Kidney capillary endothelial cell (primary cell): ENCODE results near the gene COL6A6.

Experiments used
- DNase-seq: peaks from one replicate; pipeline ENCODE4 v3.0.0-alpha.2; 2018; ENCODE audit warnings: low spot score

COL6A6 gene

GRCh38 chr3:130516645-130517512, at the start of gene COL6A6:
COL6A6 (plus strand) TSS chr3:130517177; CDS start chr3:130560365, 43,188 bp downstream.
- DNase-seq: no peak

GRCh38 chr3:130468311-130468710, 48.7 kb upstream of the COL6A6 start:
- no peak for DNase-seq

DNA sequence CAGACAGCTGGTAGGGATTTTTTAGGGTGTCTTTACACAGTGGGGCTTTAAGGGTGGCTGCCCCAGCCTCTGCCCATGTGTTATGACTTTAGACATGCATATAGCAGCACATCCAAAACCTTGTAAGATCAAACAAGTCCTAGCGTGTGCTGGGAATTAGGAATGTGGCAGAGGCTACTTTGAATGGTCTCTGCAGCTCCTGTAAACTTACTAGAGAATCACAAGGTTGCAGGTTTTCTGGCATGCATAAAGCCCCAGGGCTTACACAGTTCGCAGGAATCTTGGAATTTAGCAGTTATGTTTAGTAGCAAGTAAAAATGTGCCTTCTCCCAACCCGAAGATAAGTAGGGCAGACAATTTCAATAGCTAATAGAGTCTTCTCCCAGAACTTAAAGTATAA, 46.9 kb upstream of the COL6A6 start:
- DNase-seq: no peak

DNA sequence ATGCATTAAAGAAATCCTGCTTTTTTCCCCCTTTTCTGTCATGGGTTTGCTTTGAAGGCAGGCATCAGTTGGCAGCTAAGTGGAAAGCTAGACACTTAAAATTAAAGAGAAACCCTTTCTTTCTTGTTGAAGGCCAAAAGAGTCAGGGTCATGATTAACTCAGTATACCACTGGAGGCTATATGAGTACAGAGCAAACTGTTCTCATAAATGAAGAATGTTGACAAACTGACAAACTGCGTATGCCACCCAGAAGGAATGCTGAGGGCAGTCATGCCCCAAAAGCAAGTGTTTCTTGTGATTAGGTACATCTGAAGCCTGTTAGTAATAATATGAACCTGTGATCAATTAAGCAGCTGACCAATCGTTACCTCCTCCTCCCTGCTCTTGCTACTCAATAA, 43.6 kb upstream of the COL6A6 start:
- DNase-seq: no peak

DNA sequence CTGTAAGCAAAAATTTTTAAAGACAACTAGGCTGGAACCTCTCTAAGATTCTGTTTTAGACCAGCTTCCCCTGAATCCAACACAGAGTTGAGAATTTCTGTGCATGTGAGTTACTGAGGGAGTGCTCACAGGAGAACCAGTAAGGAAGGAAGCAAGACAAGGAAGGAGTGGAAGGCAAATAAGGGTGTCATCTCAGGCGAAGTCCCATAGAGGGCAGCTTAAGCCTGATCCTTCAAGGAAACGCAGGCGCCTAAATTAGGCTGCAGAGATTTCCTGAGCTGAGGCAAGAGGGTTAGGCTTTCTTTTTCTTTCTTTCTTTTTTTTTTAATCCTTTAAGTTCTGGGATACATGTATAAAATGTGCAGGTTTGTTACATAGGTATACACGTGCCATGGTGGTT, 36.2 kb upstream of the COL6A6 start:
- no peak for DNase-seq

- no peak for DNase-seq
These were observed 28.7 kb upstream of the COL6A6 start for GRCh38 chr3:130488288-130488687.

DNA sequence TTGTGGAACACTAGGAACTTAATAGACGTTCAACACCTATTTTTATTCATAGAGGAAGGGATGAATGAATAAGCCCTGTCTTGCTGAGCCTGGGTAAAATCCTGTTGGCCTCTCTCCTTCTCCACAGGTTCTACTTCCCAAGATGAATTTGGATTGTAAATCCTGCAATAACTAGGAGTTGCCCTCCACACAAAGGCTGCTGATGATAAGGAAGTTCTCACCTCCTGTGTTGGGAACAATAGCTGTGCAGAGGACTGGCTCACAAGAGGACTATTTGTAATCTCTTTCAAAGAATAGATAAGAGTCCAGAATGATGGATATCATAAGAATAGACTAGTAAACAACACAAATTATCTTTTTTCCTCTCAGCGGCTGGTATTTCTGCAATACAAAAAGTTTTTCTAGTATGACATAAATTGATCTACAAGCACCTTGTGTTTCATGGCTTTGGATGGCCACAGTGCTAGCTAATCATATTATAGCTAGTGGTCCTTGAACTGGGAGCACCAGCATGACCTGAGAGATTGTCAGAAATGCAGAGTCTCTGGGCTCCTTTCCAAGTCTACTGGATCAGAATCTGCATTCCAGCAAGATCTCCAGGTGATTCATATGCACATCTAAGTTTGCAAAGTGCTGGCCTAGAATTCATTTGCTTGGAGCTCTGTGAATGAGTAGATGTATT, 28.1 kb upstream of the COL6A6 start:
- DNase-seq: no peak

- DNase-seq: no peak
These were observed 26.7 kb upstream of the COL6A6 start for GRCh38 chr3:130490241-130490640.

DNA sequence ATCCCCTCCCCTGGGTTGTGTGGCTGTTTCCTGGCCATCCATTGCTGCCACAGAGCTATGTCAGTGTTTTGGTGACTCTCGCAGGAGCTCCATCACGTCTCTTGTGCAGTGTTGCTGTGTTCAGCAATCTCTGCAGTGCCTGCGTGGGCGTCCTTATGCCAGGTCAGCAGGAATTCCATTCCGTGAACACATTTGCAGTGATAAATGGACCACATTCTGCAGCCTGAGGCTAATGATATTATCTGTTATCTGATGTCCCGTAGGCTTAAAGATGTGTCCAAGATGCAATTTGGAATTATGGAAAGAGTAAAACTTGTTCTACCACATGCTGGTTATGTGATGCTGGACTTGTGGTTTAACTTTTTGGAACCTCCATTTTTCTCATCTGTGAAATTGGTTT, 25.5 kb upstream of the COL6A6 start:
- DNase-seq: no peak

DNA sequence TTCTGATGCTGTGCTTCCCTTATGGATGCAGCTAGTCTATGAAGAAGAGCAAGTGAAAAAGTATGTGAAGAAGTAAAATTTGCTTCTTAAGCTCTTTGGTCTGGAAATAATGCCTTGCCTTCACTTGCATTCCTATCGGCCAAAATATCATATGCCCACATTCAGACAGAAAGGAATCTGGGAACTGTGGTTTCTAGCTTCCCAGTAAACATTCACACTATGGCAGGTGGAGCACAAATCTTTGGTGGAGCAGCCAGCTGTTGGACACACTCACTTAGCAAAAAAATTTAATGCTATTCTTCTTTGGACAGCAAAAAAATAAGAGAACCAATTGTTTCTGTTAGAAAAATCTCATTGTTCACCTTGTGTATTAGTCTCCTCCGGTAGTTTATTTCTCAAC, 12.3 kb upstream of the COL6A6 start:
- no peak for DNase-seq

DNA sequence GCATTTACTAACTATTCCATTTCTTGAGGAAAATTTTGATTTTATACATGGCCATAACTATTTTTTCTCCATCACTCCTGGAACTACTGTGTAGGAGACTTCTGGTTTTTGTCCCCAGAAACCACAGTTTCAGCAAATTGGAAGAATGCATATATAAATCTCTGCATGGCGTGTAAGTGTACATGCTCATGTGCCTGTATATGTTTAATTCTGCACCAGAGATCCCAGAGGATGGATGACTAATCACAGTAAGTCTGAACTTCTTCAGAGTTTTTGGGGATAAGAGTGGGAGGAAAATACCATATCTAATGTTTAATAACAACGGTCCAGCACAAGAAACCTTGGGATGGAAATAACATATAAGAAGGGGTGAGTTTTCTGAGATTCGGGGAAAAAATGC, 10.9 kb upstream of the COL6A6 start:
- no peak for DNase-seq

DNA sequence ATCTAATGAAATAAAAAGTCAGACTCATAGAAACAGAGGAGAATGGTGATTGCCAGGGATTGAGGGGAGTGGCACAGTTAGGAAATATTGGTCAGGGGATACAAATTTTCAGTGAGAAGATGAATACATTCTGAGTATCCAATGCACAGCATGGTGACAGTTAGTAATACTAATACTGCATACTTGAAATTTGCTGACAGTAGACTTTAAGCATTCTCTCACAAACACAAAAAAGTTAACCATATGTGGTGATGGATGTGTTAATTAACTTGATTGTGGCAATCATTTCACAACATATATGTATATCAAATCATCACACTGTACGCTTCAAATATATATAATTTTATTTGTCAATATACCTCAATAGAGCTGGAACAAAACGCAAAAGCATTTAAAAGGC, 9.2 kb upstream of the COL6A6 start:
- no peak for DNase-seq

DNA sequence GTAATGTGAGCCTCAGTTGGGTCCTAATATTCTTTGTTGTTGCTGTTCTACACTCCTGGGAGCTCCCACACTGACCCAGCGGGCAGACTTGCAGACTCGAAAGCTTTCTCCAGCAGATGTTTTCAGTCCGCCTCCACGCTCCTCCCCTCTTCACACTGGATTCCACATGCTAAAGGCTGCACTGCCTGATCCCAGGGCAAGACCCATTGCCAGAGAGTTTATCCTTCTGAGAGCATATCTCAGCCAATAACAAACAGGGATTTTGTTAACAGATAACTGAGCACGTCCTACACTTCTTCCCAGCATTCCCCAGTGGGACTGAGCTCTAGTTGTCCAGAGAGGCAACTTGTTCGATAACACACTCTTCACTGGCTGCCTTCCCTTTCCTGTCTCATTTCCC, 8.0 kb upstream of the COL6A6 start:
- DNase-seq: no peak

- DNase-seq: no peak
These were observed 2.3 kb upstream of the COL6A6 start for GRCh38 chr3:130514681-130515080.

- no peak for DNase-seq
These were observed 1.2 kb upstream of the COL6A6 start for GRCh38 chr3:130515755-130516154.

DNA sequence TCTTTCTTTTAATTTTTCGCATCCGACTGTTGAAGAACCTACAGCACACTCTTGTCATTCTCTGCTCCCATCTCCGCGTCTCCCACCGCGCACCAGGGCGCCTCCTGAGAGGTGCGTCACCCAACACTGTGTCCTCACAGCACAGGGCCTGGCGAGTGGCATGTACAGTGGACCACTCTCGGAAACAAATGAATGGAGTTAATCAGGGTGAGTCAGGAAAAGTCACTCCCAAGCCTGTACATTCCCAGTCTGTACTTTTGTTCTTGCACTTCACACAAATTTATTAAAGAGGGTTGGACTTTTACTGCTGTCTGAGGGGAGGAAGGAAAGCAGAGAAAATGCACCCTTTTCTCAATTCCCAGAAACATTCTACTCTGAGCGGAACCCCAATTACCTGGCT, 625 bp downstream of the COL6A6 start:
- DNase-seq: no peak

GRCh38 chr3:130519754-130520153, 2.8 kb downstream of the COL6A6 start:
- DNase-seq: no peak

- no peak for DNase-seq
These were observed 5.4 kb downstream of the COL6A6 start for GRCh38 chr3:130522399-130522798.

- no peak for DNase-seq
These were observed 10.4 kb downstream of the COL6A6 start for GRCh38 chr3:130527426-130527825.

DNA sequence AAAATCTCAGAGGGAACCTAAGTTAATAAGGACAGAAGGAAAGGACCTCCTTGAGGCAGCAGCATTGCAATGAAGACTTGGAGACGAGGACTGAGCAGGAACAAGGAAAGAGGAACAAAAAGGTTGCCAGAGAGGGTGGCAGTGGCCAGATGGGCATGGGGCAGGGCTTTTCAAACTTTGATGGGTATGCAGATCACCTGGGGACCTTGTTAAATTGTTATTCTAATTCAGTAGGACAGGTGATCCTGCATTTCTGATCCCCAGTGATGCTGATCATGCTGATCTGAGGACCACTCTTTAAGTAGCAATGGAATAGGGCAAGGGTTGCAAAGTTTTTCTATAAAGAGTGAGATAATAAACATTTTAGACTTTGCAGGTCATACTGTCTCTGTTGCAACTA, 11.1 kb downstream of the COL6A6 start:
- no peak for DNase-seq

DNA sequence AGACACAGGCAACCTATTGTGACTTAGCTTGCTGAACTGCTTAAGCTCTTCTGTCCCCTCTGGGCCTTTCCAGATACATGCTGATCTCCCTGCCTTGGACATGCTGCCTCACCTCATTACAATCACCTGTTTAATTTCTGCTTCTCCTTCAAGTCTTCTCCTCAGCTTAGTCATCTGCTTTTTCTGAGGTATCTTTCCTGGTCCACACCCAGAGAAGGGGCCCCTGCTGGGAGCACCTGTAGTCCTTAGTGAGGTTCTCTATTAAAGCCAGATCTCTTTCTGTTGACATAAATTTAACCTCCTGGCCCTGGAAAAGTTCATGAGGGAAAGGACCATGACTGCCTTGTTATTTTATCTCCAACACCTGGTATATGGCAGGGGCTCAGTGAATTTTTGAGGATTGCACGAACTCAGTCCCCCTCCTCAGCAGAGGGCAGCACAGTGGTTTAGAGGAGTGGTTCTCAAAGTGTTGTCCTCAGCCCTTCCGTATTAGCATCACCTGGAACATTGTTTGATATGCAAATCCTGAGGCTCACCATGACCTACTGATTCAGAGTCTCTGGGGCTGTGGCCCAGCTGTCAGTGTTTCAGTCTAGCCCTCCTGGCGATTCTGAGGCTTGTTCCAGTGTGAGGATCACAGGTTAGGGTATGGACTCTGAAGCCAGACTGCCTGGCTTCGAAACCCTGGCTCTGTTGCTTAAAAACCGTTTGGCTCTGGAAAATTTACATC, 12.7 kb downstream of the COL6A6 start:
- DNase-seq: no peak

DNA sequence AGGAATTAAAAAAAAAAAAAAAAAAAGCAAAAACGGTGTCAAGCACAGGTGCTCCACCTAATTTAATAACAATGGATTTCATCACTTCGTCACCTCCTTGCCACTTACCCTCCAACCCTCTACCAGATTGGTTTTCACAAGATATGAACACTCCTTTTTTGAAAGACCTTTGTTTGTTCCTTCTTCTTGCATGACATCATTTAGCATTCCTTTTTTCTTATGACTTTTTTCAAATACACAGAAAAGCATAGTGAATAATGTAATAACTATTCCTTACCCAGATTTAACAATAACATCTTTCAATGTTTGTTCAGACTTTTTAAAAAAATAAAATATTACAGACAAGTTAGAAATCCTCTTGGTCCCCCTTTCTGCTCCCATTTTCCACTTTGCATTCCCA, 16.3 kb downstream of the COL6A6 start:
- no peak for DNase-seq
